ENCODE measurements around the gene RASGRF2. TPM values are rescaled to one million over a fixed set of nuclear protein-coding genes. Genes with fewer than 3 reads are reported as not detected.

RASGRF2 gene
- total and polyA plus RNA-seq, 2 of the 8 experiments (the other 6 are each of a cell fraction or from before 2014, with no cell fraction given): 2.6 to 29.5 TPM

GRCh38 chr5:81209386-81209785, 249.2 kb downstream of the RASGRF2 start (continued):
- TF ChIP-seq RFX5 (IDR thresholded peaks at IDR 0.05; ENCODE audit: borderline replicate concordance, low read depth, low read length): no peak

Measured in H1 (cell line).